ENCODE data around the gene ABCF1. TPM values are rescaled to one million over a fixed set of nuclear protein-coding genes. Genes with fewer than 3 reads are reported as not detected.

The ABCF1 gene
- total and polyA plus RNA-seq, 4 donors: 20.4 to 33.9 (median 26.1) TPM

DNA sequence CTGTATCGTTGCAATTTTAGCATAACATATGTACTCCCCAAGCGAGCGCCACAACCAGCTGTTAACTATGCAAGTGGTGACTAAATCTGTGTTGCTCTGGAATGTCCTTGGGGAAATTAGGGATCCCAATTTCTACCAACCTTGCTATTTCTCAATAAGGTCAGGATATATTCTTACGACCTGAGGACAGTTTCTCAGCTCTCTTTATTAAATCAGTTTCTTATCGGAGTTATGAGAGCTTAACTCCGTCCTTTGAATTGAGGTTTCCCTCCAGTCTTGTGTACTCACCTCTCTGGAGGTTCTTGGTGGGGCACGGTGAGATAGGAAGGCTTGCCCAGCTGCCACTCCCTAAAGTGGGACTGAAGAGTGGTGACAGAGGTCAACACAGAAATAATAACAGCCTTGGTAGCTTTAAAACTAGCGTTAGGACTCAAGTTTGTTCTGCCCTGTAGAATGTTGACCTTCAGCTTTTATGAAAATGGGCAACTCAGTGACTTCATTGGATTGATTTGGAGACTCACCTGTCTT is 47.1 kb downstream of the ABCF1 start:
- TF ChIP-seq NR2F2 (IDR thresholded peaks at IDR 0.05) (no peak), RAD21 (IDR thresholded peaks at IDR 0.05) (no peak), YY1 (IDR thresholded peaks at IDR 0.05) (no peak), REST (IDR thresholded peaks at IDR 0.05) (no peak)
- Histone ChIP-seq H3K27ac (ENCODE audit: low read depth in 1 of 2, low read length in 2 of 2) (peak overlapping the region; percentile 87 to 95), H3K27me3 (ENCODE audit: control insufficient read depth in 4 of 4, insufficient read depth in 4 of 4, low read length in 3 of 4) (no peaks in the 10 kb centered on the region), H3K4me3 (ENCODE audit: low read depth in 1 of 3, low read length in 3 of 3) (peak overlapping the region; percentile 68 to 96 (median 87)), H3K9ac (ENCODE audit: low read depth in 1 of 2, low read length in 2 of 2) (peak overlapping the region; percentile 92 to 99), H3K36me3 (ENCODE audit: control insufficient read depth in 4 of 4, insufficient read depth in 3 of 4, low read depth in 1 of 4, low read length in 3 of 4) (peaks cover 6 to 27% (median 24%) of the 10 kb centered on the region in 4 donors), H3K9me3 (ENCODE audit: control insufficient read depth in 4 of 4, low read length in 3 of 4) (no peaks in the 10 kb centered on the region), H3K4me1 (ENCODE audit: control insufficient read depth in 4 of 4, insufficient read depth in 4 of 4, low read length in 3 of 4) (peaks cover 2 to 19% (median 12%) of the 10 kb centered on the region in 4 donors)
- no peak for DNase-seq (ENCODE audit: low spot score)
- WGBS: 4% methylated on average over 8 of the region's 8 CpGs

DNA sequence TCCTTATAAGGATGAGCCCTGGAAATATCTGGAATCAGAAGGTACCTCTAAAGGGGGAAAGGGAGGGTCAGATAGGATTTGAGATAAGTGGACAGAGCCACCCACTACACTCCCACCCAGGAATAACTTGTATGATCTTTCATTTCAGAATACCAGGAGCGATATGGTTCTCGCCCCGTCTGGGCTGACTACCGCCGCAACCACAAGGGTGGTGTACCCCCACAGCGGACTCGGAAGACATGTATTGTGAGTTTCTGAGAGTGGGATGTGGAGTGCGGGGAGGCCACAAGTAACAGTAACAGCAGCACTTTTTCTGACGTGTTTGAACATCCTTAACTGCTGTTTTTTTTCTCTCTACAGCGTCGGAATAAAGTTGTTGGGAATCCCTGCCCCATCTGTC is 48.3 kb downstream of the ABCF1 start:
- no peak for TF ChIP-seq TAF1 (conservative IDR thresholded peaks at IDR 0.05)
- TF ChIP-seq RAD21 (IDR thresholded peaks at IDR 0.05): no peak
- TF ChIP-seq JUND (IDR thresholded peaks at IDR 0.05): no peak
- no peak for TF ChIP-seq SP1 (IDR thresholded peaks at IDR 0.05)
- TF ChIP-seq REST (IDR thresholded peaks at IDR 0.05): no peak
- TF ChIP-seq NR2F2 (IDR thresholded peaks at IDR 0.05): no peak
- TF ChIP-seq YY1 (IDR thresholded peaks at IDR 0.05): no peak
- TF ChIP-seq RXRA (IDR thresholded peaks at IDR 0.05): no peak
- Histone ChIP-seq H3K27ac (ENCODE audit: low read depth in 1 of 2, low read length in 2 of 2) (no peak overlapping the region), H3K27me3 (ENCODE audit: control insufficient read depth in 4 of 4, insufficient read depth in 4 of 4, low read length in 3 of 4) (no peaks in the 10 kb centered on the region), H3K36me3 (ENCODE audit: control insufficient read depth in 4 of 4, insufficient read depth in 3 of 4, low read depth in 1 of 4, low read length in 3 of 4) (peaks cover 10 to 38% (median 28%) of the 10 kb centered on the region in 4 donors), H3K9me3 (ENCODE audit: control insufficient read depth in 4 of 4, low read length in 3 of 4) (no peaks in the 10 kb centered on the region), H3K4me1 (ENCODE audit: control insufficient read depth in 4 of 4, insufficient read depth in 4 of 4, low read length in 3 of 4) (peaks cover under 1 to 10% (median 5%) of the 10 kb centered on the region in 4 donors), H3K9ac (ENCODE audit: low read depth in 1 of 2, low read length in 2 of 2) (no peak overlapping the region), H3K4me3 (ENCODE audit: low read depth in 1 of 3, low read length in 3 of 3) (no peak overlapping the region)
- DNase-seq (ENCODE audit: low spot score): no peak
- 98% methylated on average over 11 of the region's 11 CpGs for WGBS

- H3K9ac ChIP-seq (ENCODE audit: low read depth in 1 of 2, low read length in 2 of 2): no peak overlapping the region
- H3K4me3 ChIP-seq (ENCODE audit: low read depth in 1 of 3, low read length in 3 of 3): no peak overlapping the region
- no peak overlapping the region for H3K27ac ChIP-seq (ENCODE audit: low read depth in 1 of 2, low read length in 2 of 2)
- H3K36me3 ChIP-seq (ENCODE audit: control insufficient read depth in 4 of 4, insufficient read depth in 3 of 4, low read depth in 1 of 4, low read length in 3 of 4): peaks cover 12 to 48% (median 31%) of the 10 kb centered on the region in 4 donors
- H3K9me3 ChIP-seq (ENCODE audit: control insufficient read depth in 4 of 4, low read length in 3 of 4): no peaks in the 10 kb centered on the region
- DNase-seq (ENCODE audit: low spot score): no peak
- WGBS: 98% methylated on average over 8 of the region's 8 CpGs
- no peak for TF ChIP-seq HNF4A (conservative IDR thresholded peaks at IDR 0.05)
- no peak for TF ChIP-seq TAF1 (conservative IDR thresholded peaks at IDR 0.05)
- no peak for TF ChIP-seq FOXA2 (IDR thresholded peaks at IDR 0.05)
- TF ChIP-seq ATF3 (IDR thresholded peaks at IDR 0.05): no peak
- no peak for TF ChIP-seq EGR1 (IDR thresholded peaks at IDR 0.05; ENCODE audit: low read depth in 2 of 2)
- TF ChIP-seq FOXA1 (IDR thresholded peaks at IDR 0.05): no peak
- TF ChIP-seq JUND (IDR thresholded peaks at IDR 0.05): no peak
- TF ChIP-seq NR2F2 (IDR thresholded peaks at IDR 0.05): no peak
- TF ChIP-seq YY1 (IDR thresholded peaks at IDR 0.05): no peak
- no peak for TF ChIP-seq RXRA (IDR thresholded peaks at IDR 0.05)
- no peak for TF ChIP-seq RAD21 (IDR thresholded peaks at IDR 0.05)
- TF ChIP-seq, protein P1, sequence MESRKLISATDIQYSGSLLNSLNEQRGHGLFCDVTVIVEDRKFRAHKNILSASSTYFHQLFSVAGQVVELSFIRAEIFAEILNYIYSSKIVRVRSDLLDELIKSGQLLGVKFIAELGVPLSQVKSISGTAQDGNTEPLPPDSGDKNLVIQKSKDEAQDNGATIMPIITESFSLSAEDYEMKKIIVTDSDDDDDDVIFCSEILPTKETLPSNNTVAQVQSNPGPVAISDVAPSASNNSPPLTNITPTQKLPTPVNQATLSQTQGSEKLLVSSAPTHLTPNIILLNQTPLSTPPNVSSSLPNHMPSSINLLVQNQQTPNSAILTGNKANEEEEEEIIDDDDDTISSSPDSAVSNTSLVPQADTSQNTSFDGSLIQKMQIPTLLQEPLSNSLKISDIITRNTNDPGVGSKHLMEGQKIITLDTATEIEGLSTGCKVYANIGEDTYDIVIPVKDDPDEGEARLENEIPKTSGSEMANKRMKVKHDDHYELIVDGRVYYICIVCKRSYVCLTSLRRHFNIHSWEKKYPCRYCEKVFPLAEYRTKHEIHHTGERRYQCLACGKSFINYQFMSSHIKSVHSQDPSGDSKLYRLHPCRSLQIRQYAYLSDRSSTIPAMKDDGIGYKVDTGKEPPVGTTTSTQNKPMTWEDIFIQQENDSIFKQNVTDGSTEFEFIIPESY (IDR thresholded peaks at IDR 0.05): no peak
- TF ChIP-seq, protein P2, sequence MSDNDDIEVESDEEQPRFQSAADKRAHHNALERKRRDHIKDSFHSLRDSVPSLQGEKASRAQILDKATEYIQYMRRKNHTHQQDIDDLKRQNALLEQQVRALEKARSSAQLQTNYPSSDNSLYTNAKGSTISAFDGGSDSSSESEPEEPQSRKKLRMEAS (IDR thresholded peaks at IDR 0.05): no peak
- H3K4me1 ChIP-seq (ENCODE audit: control insufficient read depth in 4 of 4, insufficient read depth in 4 of 4, low read length in 3 of 4): peaks cover 1 to 20% (median 12%) of the 10 kb centered on the region in 4 donors
- H3K27me3 ChIP-seq (ENCODE audit: control insufficient read depth in 4 of 4, insufficient read depth in 4 of 4, low read length in 3 of 4): no peaks in the 10 kb centered on the region
Measured at GRCh38 chr6:30625511-30625910, 54.3 kb downstream of the ABCF1 start.

Measured in liver (tissue), 9 donors.